Tibial nerve (tissue), 4 donors: Measurements from ENCODE around the gene MAGEF1. TPM values are rescaled to one million over a fixed set of nuclear protein-coding genes. Genes with fewer than 3 reads are reported as not detected.

Experiments
- DNase-seq, 2 donors: peaks; one replicate each; pipeline ENCODE4 v3.0.0-alpha.2; 2019; ENCODE audit warnings: low spot score in 2 of 2
- H3K27ac ChIP-seq, 4 donors: fragments of 200-600 bp; sonication (generic) in 3 of 4; one replicate each; pipeline ENCODE4 v1.5.1; 2017 to 2019; ENCODE audit warnings: mild to moderate bottlenecking in 1 of 4
- H3K27me3 ChIP-seq, 2 donors: fragments of 200-600 bp; sonication (generic) in 1 of 2; one replicate each; pipeline versions ENCODE4 v1.5.1 to v1.6.0; 2017 to 2019
- H3K36me3 ChIP-seq, 3 donors: fragments of 200-600 bp; sonication (generic); one replicate each; pipeline ENCODE4 v1.5.1; 2018 to 2019
- H3K4me1 ChIP-seq, 4 donors: fragments of 200-600 bp; sonication (generic) in 3 of 4; one replicate each; pipeline ENCODE4 v1.5.1; 2017 to 2019
- H3K4me3 ChIP-seq, 4 donors: fragments of 200-600 bp; sonication (generic) in 3 of 4; one replicate each; pipeline ENCODE4 v1.5.1; 2017 to 2019; ENCODE audit warnings: mild to moderate bottlenecking in 1 of 4, moderate library complexity in 1 of 4
- H3K9me3 ChIP-seq, 4 donors: fragments of 200-600 bp; sonication (generic) in 3 of 4; one replicate each; pipeline ENCODE4 v1.5.1; 2017 to 2019
- CTCF ChIP-seq, 5 experiments: fragments of 200-600 bp in 3 of 5; fragments of 450-650 bp in 2 of 5; sonication (generic) in 3 of 5; IDR thresholded peaks; one replicate each; pipeline ENCODE4 v1.5.1; 2016 to 2019; ENCODE audit warnings: antibody characterized with exemption in 5 of 5, mild to moderate bottlenecking in 3 of 5, moderate library complexity in 2 of 5
- EP300 ChIP-seq, 2 donors: sonication (generic); formaldehyde crosslinking; IDR thresholded peaks; one replicate each; pipeline ENCODE4 v1.6.1; 2017; ENCODE audit warnings: antibody characterized with exemption in 2 of 2, mild to moderate bottlenecking in 1 of 2
- POLR2A ChIP-seq, 2 donors: fragments of 450-650 bp; IDR thresholded peaks; one replicate each; pipeline ENCODE4 v1.6.1; 2017; ENCODE audit warnings: antibody characterized with exemption in 2 of 2, mild to moderate bottlenecking in 2 of 2, moderate library complexity in 2 of 2
- WGBS, 2 donors: methylation state at CpG; one replicate each; pipeline ENCODE4 v1.1.5; 2018; 5-methylcytosine and 5-hydroxymethylcytosine counted together
- total RNA-seq, 4 donors: library from RNA; depleted of rRNA; stranded (reverse); fragments of >200 nt; gene quantifications; one replicate each; pipeline ENCODE4 v1.1.0, GENCODE V29; 2016

Gene MAGEF1
- 10 to 100 TPM; 29.6 to 48.1 (median 42.4) TPM for total RNA-seq

- Histone ChIP-seq H3K27ac (peak within 1 kb of the TSS; percentile 79 to 94 (median 92)), H3K9me3 (no peaks in the 10 kb centered on the region), H3K4me3 (peak within 1 kb of the TSS; percentile 65 to 92 (median 78)), H3K36me3 (peaks cover 0 to 15% (median 0%) of the 10 kb centered on the region in 3 donors), H3K27me3 (no peaks in the 10 kb centered on the region), H3K4me1 (peaks cover 0 to 50% (median 23%) of the 10 kb centered on the region in 4 donors)
- WGBS, 2 donors: 0 to 1% methylated on average over 38 to 52 of the region's 67 CpGs
- peak; percentile 27 to 44 for TF ChIP-seq POLR2A (IDR thresholded peaks at IDR 0.05)
- TF ChIP-seq CTCF (IDR thresholded peaks at IDR 0.05): peak in 2 of 5 experiments; percentile 22 to 38
- TF ChIP-seq EP300 (IDR thresholded peaks at IDR 0.05): peak in 1 of 2 donors; percentile 51
- peak; percentile 42 to 59 for DNase-seq
These were observed at the start of gene MAGEF1 for GRCh38 chr3:184711493-184712247. MAGEF1 (minus strand) TSS chr3:184712064; CDS start chr3:184711821, 243 bp downstream.

GRCh38 chr3:184761075-184761841 lies 49.4 kb upstream of the MAGEF1 start:
- Histone ChIP-seq H3K27me3 (no peaks in the 10 kb centered on the region), H3K9me3 (no peaks in the 10 kb centered on the region), H3K36me3 (no peaks in the 10 kb centered on the region), H3K27ac (no peak overlapping the region), H3K4me1 (peaks cover 0 to 18% (median 3%) of the 10 kb centered on the region in 4 donors), H3K4me3 (no peak overlapping the region)
- no peak for TF ChIP-seq EP300 (IDR thresholded peaks at IDR 0.05)
- TF ChIP-seq POLR2A (IDR thresholded peaks at IDR 0.05): no peak
- no peak for TF ChIP-seq CTCF (IDR thresholded peaks at IDR 0.05)
- DNase-seq: no peak
- 52 to 61% methylated on average over 10 to 13 of the region's 13 CpGs for WGBS, 2 donors

- no peaks in the 10 kb centered on the region for H3K9me3 ChIP-seq
- no peak overlapping the region for H3K4me3 ChIP-seq
- WGBS, 2 donors: 76 to 80% methylated on average over 7 to 8 of the region's 8 CpGs
- no peak for DNase-seq
- TF ChIP-seq EP300 (IDR thresholded peaks at IDR 0.05) (no peak), CTCF (IDR thresholded peaks at IDR 0.05) (no peak), POLR2A (IDR thresholded peaks at IDR 0.05) (no peak)
- H3K27me3 ChIP-seq: no peaks in the 10 kb centered on the region
- peaks cover 0 to 24% (median 3%) of the 10 kb centered on the region in 4 donors for H3K4me1 ChIP-seq
- no peaks in the 10 kb centered on the region for H3K36me3 ChIP-seq
- H3K27ac ChIP-seq: no peak overlapping the region
These were observed 48.6 kb upstream of the MAGEF1 start for GRCh38 chr3:184760337-184761074.

GRCh38 chr3:184759666-184760200 lies 47.9 kb upstream of the MAGEF1 start:
- DNase-seq: no peak
- Histone ChIP-seq H3K4me3 (no peak overlapping the region), H3K36me3 (no peaks in the 10 kb centered on the region), H3K9me3 (no peaks in the 10 kb centered on the region), H3K4me1 (peaks cover 0 to 24% (median 3%) of the 10 kb centered on the region in 4 donors), H3K27ac (no peak overlapping the region), H3K27me3 (no peaks in the 10 kb centered on the region)
- 71 to 74% methylated on average over 14 of the region's 14 CpGs for WGBS, 2 donors
- TF ChIP-seq POLR2A (IDR thresholded peaks at IDR 0.05) (no peak), CTCF (IDR thresholded peaks at IDR 0.05) (no peak), EP300 (IDR thresholded peaks at IDR 0.05) (no peak)
